Endothelial cell of umbilical vein (primary cell): Measurements from ENCODE around the gene IRF3. TPM values are rescaled to one million over a fixed set of nuclear protein-coding genes. Genes with fewer than 3 reads are reported as not detected.
"Not testable (repeated sequence)": the region's sequence is repeated elsewhere in the genome, so short reads cannot be mapped to it uniquely, and the experiment has no call there.

Source experiments
- BruUV-seq: library from RNA; stranded (reverse); fragments of 400-500 nt; replicated peaks from 2 replicates; lab custom pipeline; 2021; lab: Mats Ljungman, UMichigan
- CTCF ChIA-PET: fragments of 300-600, 350-600 bp; sonication (Branson Sonifier 250); formaldehyde crosslinking; loops from one replicate; lab custom pipeline; 2021; ENCODE audit warnings: antibody characterized with exemption, inconsistent platforms; lab: Charles Lee
- POLR2A ChIA-PET: fragments of 300-600, 350-600 bp; sonication (Branson Sonifier 250); formaldehyde crosslinking; loops from one replicate; lab custom pipeline; 2021; ENCODE audit warnings: antibody characterized with exemption, inconsistent platforms; lab: Charles Lee
- DNase-seq: peaks from one replicate; pipeline ENCODE4 v3.0.0-alpha.2; 2011; ENCODE audit warnings: low read depth, low spot score
- FAIRE-seq: peaks from 2 replicates; lab custom pipeline; 2011; peaks lifted over from hg19 to GRCh38; lab: Jason Lieb, UNC
- H2AFZ ChIP-seq: 2 replicates; pipeline ENCODE4 v1.6.0; 2012; ENCODE audit warnings: low read depth, low read length, control low read depth, inconsistent platforms
- H3K27ac ChIP-seq: 2 replicates; pipeline ENCODE4 v1.5.1; 2011; ENCODE audit warnings: low read depth, mild to moderate bottlenecking, control low read depth, low read length, moderate library complexity; ENCODE audit not compliant: insufficient read depth
- H3K27me3 ChIP-seq, 2 experiments: 2 replicates each; pipeline versions ENCODE4 v1.6.0 to v1.6.1; 2011; ENCODE audit warnings: low read length in 2 of 2, mixed read lengths in 1 of 2; ENCODE audit not compliant: control insufficient read depth in 2 of 2, insufficient read depth in 2 of 2
- H3K36me3 ChIP-seq, 2 experiments: 2 replicates in 1 of 2; 3 replicates in 1 of 2; pipeline ENCODE4 v1.5.1; 2011; ENCODE audit warnings: low read length in 2 of 2, mild to moderate bottlenecking in 1 of 2, moderate library complexity in 1 of 2; ENCODE audit not compliant: control insufficient read depth in 2 of 2, insufficient read depth in 2 of 2; ENCODE audit errors: extremely low read depth in 1 of 2
- H3K4me1 ChIP-seq: 3 replicates; pipeline ENCODE4 v1.5.1; 2011; ENCODE audit warnings: mild to moderate bottlenecking, low read length; ENCODE audit not compliant: control insufficient read depth, insufficient read depth; ENCODE audit errors: extremely low read depth
- H3K4me2 ChIP-seq: 2 replicates; pipeline ENCODE4 v1.6.1; 2011; ENCODE audit warnings: low read length, control low read depth, mixed read lengths; ENCODE audit not compliant: insufficient read depth
- H3K4me3 ChIP-seq, 3 experiments: fragments of 200-600 bp in 1 of 3; sonication (generic), shearing (Covaris generic) in 1 of 3; replicated peaks in 1 of 3; 2 replicates each; pipeline ENCODE4 v1.5.1; 2011 to 2016; ENCODE audit warnings: control low read depth in 3 of 3, low read length in 3 of 3, mild to moderate bottlenecking in 2 of 3, inconsistent platforms in 1 of 3, low read depth in 1 of 3, moderate library complexity in 1 of 3; ENCODE audit not compliant: insufficient read depth in 1 of 3
- H3K79me2 ChIP-seq: 2 replicates; pipeline ENCODE4 v1.6.0; 2012; ENCODE audit warnings: low read length, inconsistent platforms; ENCODE audit not compliant: control insufficient read depth, insufficient read depth
- H3K9ac ChIP-seq: replicated peaks from 2 replicates; pipeline ENCODE3; 2011; ENCODE audit warnings: low read length, control low read depth; ENCODE audit not compliant: insufficient read depth; ENCODE audit errors: extremely low read depth
- H3K9me1 ChIP-seq: replicated peaks from 3 replicates; pipeline ENCODE4 v1.6.0; 2011; ENCODE audit warnings: mild to moderate bottlenecking, low read length; ENCODE audit not compliant: control insufficient read depth, insufficient read depth; ENCODE audit errors: extremely low read depth
- H3K9me3 ChIP-seq: replicated peaks from 2 replicates; pipeline ENCODE4 v1.5.1; 2012; ENCODE audit warnings: low read length, inconsistent platforms; ENCODE audit not compliant: control insufficient read depth, insufficient read depth
- H4K20me1 ChIP-seq: replicated peaks from 2 replicates; pipeline ENCODE3; 2011; ENCODE audit warnings: mild to moderate bottlenecking, low read length; ENCODE audit not compliant: control insufficient read depth, insufficient read depth; ENCODE audit errors: extremely low read depth
- CTCF ChIP-seq, 2 donors: IDR thresholded peaks; 1 replicate in 1 of 2; 2 replicates in 1 of 2; pipeline ENCODE4 v1.5.1; 2011; ENCODE audit warnings: low read length in 2 of 2, mild to moderate bottlenecking in 2 of 2, moderate library complexity in 2 of 2, control low read depth in 1 of 2, inconsistent platforms in 1 of 2, low read depth in 1 of 2; ENCODE audit not compliant: insufficient read depth in 1 of 2; ENCODE audit errors: extremely low read depth in 1 of 2
- EZH2 ChIP-seq: IDR thresholded peaks from 2 replicates; pipeline ENCODE4 v1.6.1; 2012; ENCODE audit warnings: borderline replicate concordance, low read depth, mild to moderate bottlenecking, moderate library complexity, low read length, inconsistent platforms; ENCODE audit not compliant: severe bottlenecking
- FOS ChIP-seq: IDR thresholded peaks from 2 replicates; pipeline ENCODE4 v1.6.1; 2011; ENCODE audit warnings: mild to moderate bottlenecking, low read length, moderate library complexity, borderline replicate concordance; ENCODE audit not compliant: insufficient read depth
- GATA2 ChIP-seq: IDR thresholded peaks from 2 replicates; pipeline ENCODE4 v1.7.0; 2011; ENCODE audit warnings: low read depth, mild to moderate bottlenecking, moderate library complexity, mixed read lengths, low read length; ENCODE audit not compliant: insufficient read length, insufficient read depth
- JUN ChIP-seq: IDR thresholded peaks from 2 replicates; pipeline ENCODE4 v1.6.1; 2011; ENCODE audit warnings: borderline replicate concordance, low read depth; ENCODE audit not compliant: insufficient read length, insufficient read depth
- MAX ChIP-seq: IDR thresholded peaks from 2 replicates; pipeline ENCODE4 v1.6.1; 2011; ENCODE audit not compliant: insufficient read depth, insufficient read length
- MYC ChIP-seq: IDR thresholded peaks from one replicate; pipeline ENCODE4 v1.6.1; 2011; ENCODE audit warnings: mild to moderate bottlenecking, low read depth, low read length
- POLR2A ChIP-seq: IDR thresholded peaks from 2 replicates; pipeline ENCODE4 v1.6.1; 2012; ENCODE audit warnings: low read depth, mild to moderate bottlenecking, control low read depth, low read length
- POLR2AphosphoS5 ChIP-seq: IDR thresholded peaks from 2 replicates; pipeline ENCODE4 v1.6.1; 2012; ENCODE audit warnings: low read depth, mild to moderate bottlenecking, control low read depth, low read length, moderate library complexity; ENCODE audit not compliant: insufficient read depth
- dilution Hi-C: fragments of 300-500 bp; cut with MboI; formaldehyde crosslinking; loops from one replicate; pipeline ENCODE4 v1.15.0; 2019; ENCODE audit warnings: low sequenced_read_pairs; ENCODE audit not compliant: extremely low pct_ligation_motif_present
- intact Hi-C: fragments of 100-400 bp; cut with micrococcal nuclease; formaldehyde crosslinking; loops from one replicate; pipeline ENCODE4 v1.10.0; 2022
- polyA plus RNA-seq, 4 experiments: library from polyadenylated mRNA; depleted of rRNA in 3 of 4; stranded (reverse) in 3 of 4; unstranded in 1 of 4; fragments of >200 nt; gene quantifications; 2 replicates each; pipeline versions ENCODE4 v1.2.1 to v1.2.3, GENCODE V29; 2011 to 2012; ENCODE audit warnings: missing spikeins in 1 of 4
- total RNA-seq: library from RNA; stranded (reverse); gene quantifications from 2 replicates; pipeline ENCODE4 v1.2.3, GENCODE V29; 2021

The IRF3 gene
- total and polyA plus RNA-seq, 2 donors (not counting 3 experiments of a cell fraction or from before 2014, with no cell fraction given) = 64.8 to 73.5 TPM

GRCh38 chr19:49635530-49636232 is 30.0 kb downstream of the IRF3 start:
- CTCF ChIA-PET = no interaction called here
- no peak for TF ChIP-seq JUN
- no peak for TF ChIP-seq POLR2A
- TF ChIP-seq MAX = no peak
- TF ChIP-seq POLR2AphosphoS5 = no peak
- no peak for TF ChIP-seq MYC
- TF ChIP-seq CTCF (IDR thresholded peaks at IDR 0.05; ENCODE audit: extremely low read depth in 1 of 2, insufficient read depth in 1 of 2, low read depth in 1 of 2, low read length in 2 of 2) = no peak
- no peak for TF ChIP-seq EZH2
- TF ChIP-seq GATA2 = no peak
- no peak for TF ChIP-seq FOS
- POLR2A ChIA-PET = no interaction called here
- no peak for FAIRE-seq
- Histone ChIP-seq H3K36me3 (peaks cover 0 to 2% of the 10 kb centered on the region in 2 experiments), H3K27ac (no peak overlapping the region), H3K9me3 (no peaks in the 10 kb centered on the region), H3K4me2 (no peak overlapping the region), H3K27me3 (no peaks in the 10 kb centered on the region), H3K4me1 (peaks cover 21% of the 10 kb centered on the region), H3K9me1 (no peaks in the 10 kb centered on the region), H3K79me2 (peaks cover 14% of the 10 kb centered on the region), H3K9ac (no peak overlapping the region), H3K4me3 (no peak overlapping the region), H4K20me1 (no peaks in the 10 kb centered on the region), H2AFZ (no peak overlapping the region)
- intact Hi-C loops (no loop called here), dilution Hi-C loops (no loop called here)
- DNase-seq = no peak
- BruUV-seq = no TSS peak

GRCh38 chr19:49633273-49633672 is 32.4 kb downstream of the IRF3 start:
- FAIRE-seq, H3K9ac ChIP-seq: not testable (repeated sequence)

More at GRCh38 chr19:49633273-49633672, 32.4 kb downstream of the IRF3 start:
- H2AFZ ChIP-seq, intact Hi-C loops, H3K27me3 ChIP-seq, H4K20me1 ChIP-seq, CTCF ChIA-PET, H3K9me3 ChIP-seq, POLR2A ChIA-PET, H3K4me2 ChIP-seq, H3K79me2 ChIP-seq, BruUV-seq, H3K4me3 ChIP-seq, H3K9me1 ChIP-seq, H3K36me3 ChIP-seq, DNase-seq, dilution Hi-C loops, H3K27ac ChIP-seq: not testable (repeated sequence)
- H3K4me1 ChIP-seq = peaks cover 17% of the 10 kb centered on the region
